SH-SY5Y (cell line): ENCODE measurements around the gene UNC5C.

Experiments
- GATA2 ChIP-seq: IDR thresholded peaks from 2 replicates; pipeline ENCODE4 v1.6.1; 2011; ENCODE audit warnings: mild to moderate bottlenecking, low read depth, low read length
- GATA3 ChIP-seq: IDR thresholded peaks from 2 replicates; pipeline ENCODE4 v1.6.1; 2011; ENCODE audit warnings: low read depth, mild to moderate bottlenecking, low read length, moderate library complexity

- TF ChIP-seq GATA2 (no peak), GATA3 (no peak)
These were observed 49.5 kb downstream of the UNC5C start for GRCh38 chr4:95499291-95499696.
